ENCODE results near the gene RASSF3.

The RASSF3 gene

GRCh38 chr12:64745259-64745807, 135.0 kb downstream of the RASSF3 start:
- no peak for ATAC-seq
- TF ChIP-seq ZNF70 (CRISPR knock-in tag; IDR thresholded peaks at IDR 0.05) (no peak), ZFP30 (CRISPR knock-in tag; IDR thresholded peaks at IDR 0.05) (no peak), BACH2 (CRISPR knock-in tag; IDR thresholded peaks at IDR 0.05; ENCODE audit: borderline replicate concordance) (no peak), CREB5 (CRISPR knock-in tag; IDR thresholded peaks at IDR 0.05; ENCODE audit: low read depth) (no peak)

- TF ChIP-seq TSHZ2 (CRISPR knock-in tag; IDR thresholded peaks at IDR 0.05) (no peak), CSRNP3 (CRISPR knock-in tag; IDR thresholded peaks at IDR 0.05) (no peak), ZFP3 (CRISPR knock-in tag; IDR thresholded peaks at IDR 0.05) (no peak), OSR1 (CRISPR knock-in tag; IDR thresholded peaks at IDR 0.05) (no peak), TOX (CRISPR knock-in tag; IDR thresholded peaks at IDR 0.05; ENCODE audit: borderline replicate concordance) (no peak), POU6F1 (CRISPR knock-in tag; IDR thresholded peaks at IDR 0.05; ENCODE audit: borderline replicate concordance, low read depth) (no peak), CSDC2 (CRISPR knock-in tag; IDR thresholded peaks at IDR 0.05) (no peak), BACH2 (CRISPR knock-in tag; IDR thresholded peaks at IDR 0.05; ENCODE audit: borderline replicate concordance) (no peak), ZNF70 (CRISPR knock-in tag; IDR thresholded peaks at IDR 0.05) (no peak), TCF4 (CRISPR knock-in tag; IDR thresholded peaks at IDR 0.05; ENCODE audit: borderline replicate concordance) (no peak), ARNTL (CRISPR knock-in tag; IDR thresholded peaks at IDR 0.05; ENCODE audit: borderline replicate concordance, low read depth) (no peak), ESRRG (CRISPR knock-in tag; IDR thresholded peaks at IDR 0.05) (no peak), SNAI2 (CRISPR knock-in tag; IDR thresholded peaks at IDR 0.05) (no peak), CREB5 (CRISPR knock-in tag; IDR thresholded peaks at IDR 0.05; ENCODE audit: low read depth) (no peak), ZFP30 (CRISPR knock-in tag; IDR thresholded peaks at IDR 0.05) (no peak), ZNF565 (CRISPR knock-in tag; conservative IDR thresholded peaks at IDR 0.05; ENCODE audit: low read depth) (no peak)
- peak; percentile 10; the same call in 2 of the 3 replicates for ATAC-seq
Measured at GRCh38 chr12:64745980-64746379, 135.7 kb downstream of the RASSF3 start.

GRCh38 chr12:64746663-64747062, 136.4 kb downstream of the RASSF3 start:
- no peak for TF ChIP-seq GLIS3 (CRISPR knock-in tag; IDR thresholded peaks at IDR 0.05)
- TF ChIP-seq POU6F1 (CRISPR knock-in tag; IDR thresholded peaks at IDR 0.05; ENCODE audit: borderline replicate concordance, low read depth), result no peak
- no peak for TF ChIP-seq SNAI2 (CRISPR knock-in tag; IDR thresholded peaks at IDR 0.05)
- no peak for TF ChIP-seq OSR1 (CRISPR knock-in tag; IDR thresholded peaks at IDR 0.05)
- TF ChIP-seq PATZ1 (CRISPR knock-in tag; IDR thresholded peaks at IDR 0.05; ENCODE audit: borderline replicate concordance), result no peak
- no peak for TF ChIP-seq ZNF8 (CRISPR knock-in tag; IDR thresholded peaks at IDR 0.05)
- TF ChIP-seq BACH2 (CRISPR knock-in tag; IDR thresholded peaks at IDR 0.05; ENCODE audit: borderline replicate concordance), result no peak
- TF ChIP-seq ARNTL (CRISPR knock-in tag; IDR thresholded peaks at IDR 0.05; ENCODE audit: borderline replicate concordance, low read depth), result no peak
- no peak for TF ChIP-seq RARB (CRISPR knock-in tag; IDR thresholded peaks at IDR 0.05)
- no peak for TF ChIP-seq TCF4 (CRISPR knock-in tag; IDR thresholded peaks at IDR 0.05; ENCODE audit: borderline replicate concordance)
- no peak for TF ChIP-seq ZNF70 (CRISPR knock-in tag; IDR thresholded peaks at IDR 0.05)
- TF ChIP-seq CSRNP3 (CRISPR knock-in tag; IDR thresholded peaks at IDR 0.05), result no peak
- no peak for TF ChIP-seq ZFP3 (CRISPR knock-in tag; IDR thresholded peaks at IDR 0.05)
- no peak for TF ChIP-seq CSDC2 (CRISPR knock-in tag; IDR thresholded peaks at IDR 0.05)
- TF ChIP-seq TOX (CRISPR knock-in tag; IDR thresholded peaks at IDR 0.05; ENCODE audit: borderline replicate concordance), result no peak
- TF ChIP-seq ESRRG (CRISPR knock-in tag; IDR thresholded peaks at IDR 0.05), result no peak
- peak; percentile 32; the same call in 2 of the 3 replicates for ATAC-seq

Measured in SK-N-SH treated with all-trans-retinoic acid at 6 μM for 48 hours (cell line).